Peyer's patch (tissue), 4 donors: ENCODE measurements around the gene SULF2.

ENCODE experiments used
- CTCF ChIP-seq, 6 experiments: fragments of 450-650 bp in 4 of 6; fragments of 200-600 bp in 2 of 6; sonication (generic) in 1 of 6; IDR thresholded peaks; one replicate each; pipeline ENCODE4 v1.5.1; 2017 to 2019; ENCODE audit warnings: antibody characterized with exemption in 6 of 6, mild to moderate bottlenecking in 3 of 6, moderate library complexity in 1 of 6
- POLR2A ChIP-seq, 2 donors: fragments of 450-650 bp; IDR thresholded peaks; one replicate each; pipeline ENCODE4 v1.5.1; 2017; ENCODE audit warnings: antibody characterized with exemption in 2 of 2, mild to moderate bottlenecking in 2 of 2, moderate library complexity in 2 of 2

- TF ChIP-seq CTCF (IDR thresholded peaks at IDR 0.05) (no peak), POLR2A (IDR thresholded peaks at IDR 0.05) (no peak)
Observed at GRCh38 chr20:47652301-47652700, 133.0 kb downstream of the SULF2 start.
